Spleen (tissue), 11 donors: ENCODE measurements around the gene GRM5. TPM values are rescaled to one million over a fixed set of nuclear protein-coding genes. Genes with fewer than 3 reads are reported as not detected.
"Not testable (repeated sequence)": the region's sequence is repeated elsewhere in the genome, so short reads cannot be mapped to it uniquely, and the experiment has no call there.

Experiments
- DNase-seq: peaks from one replicate; pipeline ENCODE4 v3.0.0-alpha.2; 2020
- H3K27ac ChIP-seq, 8 donors: fragments of 200-600 bp; sonication (generic) in 7 of 8; 1 replicate in 4 of 8; 2 replicates in 4 of 8; pipeline versions ENCODE4 v1.5.0 to v1.8.0; 2016 to 2021; ENCODE audit warnings: inconsistent platforms in 4 of 8, mild to moderate bottlenecking in 4 of 8, moderate library complexity in 1 of 8
- H3K27me3 ChIP-seq, 7 donors: fragments of 200-600 bp; sonication (generic) in 6 of 7; replicated peaks in 1 of 7; 1 replicate in 4 of 7; 2 replicates in 3 of 7; pipeline versions ENCODE4 v1.5.0 to v1.8.0; 2016 to 2021; ENCODE audit warnings: inconsistent platforms in 3 of 7, mild to moderate bottlenecking in 1 of 7
- H3K36me3 ChIP-seq, 6 donors: fragments of 200-600 bp; sonication (generic) in 5 of 6; 1 replicate in 4 of 6; 2 replicates in 2 of 6; pipeline versions ENCODE4 v1.5.0 to v1.8.0; 2016 to 2021; ENCODE audit warnings: inconsistent platforms in 2 of 6
- H3K4me1 ChIP-seq, 6 donors: fragments of 200-600 bp; sonication (generic) in 5 of 6; 1 replicate in 3 of 6; 2 replicates in 3 of 6; pipeline versions ENCODE4 v1.5.0 to v1.8.0; 2016 to 2021; ENCODE audit warnings: inconsistent platforms in 3 of 6
- H3K4me3 ChIP-seq, 8 donors: fragments of 200-600 bp; sonication (generic) in 7 of 8; 1 replicate in 4 of 8; 2 replicates in 4 of 8; pipeline versions ENCODE4 v1.5.0 to v1.8.0; 2016 to 2021; ENCODE audit warnings: inconsistent platforms in 4 of 8, mild to moderate bottlenecking in 4 of 8, moderate library complexity in 2 of 8
- H3K9me3 ChIP-seq, 8 donors: fragments of 200-600 bp; sonication (generic) in 7 of 8; 1 replicate in 4 of 8; 2 replicates in 4 of 8; pipeline versions ENCODE4 v1.5.0 to v1.8.0; 2016 to 2021; ENCODE audit warnings: inconsistent platforms in 4 of 8
- POLR2A ChIP-seq, 3 donors: fragments of 450-650 bp; IDR thresholded peaks; one replicate each; pipeline ENCODE4 v1.5.1; 2017; ENCODE audit warnings: antibody characterized with exemption in 3 of 3, mild to moderate bottlenecking in 1 of 3
- POLR2AphosphoS5 ChIP-seq, 3 donors: sonication (generic); formaldehyde crosslinking; IDR thresholded peaks; one replicate each; pipeline ENCODE4 v1.5.1; 2017; ENCODE audit warnings: antibody characterized with exemption in 3 of 3
- WGBS, 5 donors: extraction: QIAGEN DNeasy Blood & Tissue Kit in 3 of 5; methylation state at CpG; one replicate each; pipeline versions ENCODE4 v1.1.5 to v1.1.7; 2013 to 2018; 5-methylcytosine and 5-hydroxymethylcytosine counted together
- intact Hi-C: fragments of 100-400 bp; cut with DNase I; formaldehyde crosslinking; loops from one replicate; pipeline ENCODE4 v1.15.0; 2023; ENCODE audit warnings: low total_unique reads
- polyA plus RNA-seq, 3 donors: library from polyadenylated mRNA; stranded (reverse); fragments of 200-250 nt; gene quantifications; one replicate each; pipeline ENCODE4 v1.2.1, GENCODE V29; 2013
- total RNA-seq, 7 donors: library from RNA; depleted of rRNA in 3 of 7; stranded (reverse); fragments of >200 nt in 3 of 7; fragmentation: NEBNext Ultra II Directional in 4 of 7; extraction: Animal tissue kit (Norgen Biotek cat#: 25700) in 4 of 7; gene quantifications; one replicate each; pipeline versions ENCODE4 v1.1.0 to v1.2.1, GENCODE V29; 2016 to 2021
- TF ChIP-seq, protein P1 (sequence below), 11 experiments: fragments of 200-600 bp in 7 of 11; fragments of 450-650 bp in 4 of 11; sonication (generic) in 4 of 11; IDR thresholded peaks in 8 of 11; conservative IDR thresholded peaks in 3 of 11; 1 replicate in 7 of 11; 2 replicates in 4 of 11; pipeline versions ENCODE4 v1.4.0 to v1.8.0; 2016 to 2021; ENCODE audit warnings: antibody characterized with exemption in 11 of 11, inconsistent platforms in 4 of 11, mild to moderate bottlenecking in 1 of 11
- donor health status: healthy with polysubstance abuse.
- donor health status: DM: no; HTN: no; CAD: no; lungs with moderate emphysema.
- donor health status: DM: no; HTN: no; CAD: no.
- donor health status: Bipolar disorder and iron deficiency.
- donor health status: healthy.
- donor health status: DM: no; HTN: no; CAD: no.
- donor health status: DM: yes; HTN: yes; CAD: no.

GRM5 gene
- total and polyA plus RNA-seq, 10 donors: under 0.01 TPM; not detected in 9

DNA sequence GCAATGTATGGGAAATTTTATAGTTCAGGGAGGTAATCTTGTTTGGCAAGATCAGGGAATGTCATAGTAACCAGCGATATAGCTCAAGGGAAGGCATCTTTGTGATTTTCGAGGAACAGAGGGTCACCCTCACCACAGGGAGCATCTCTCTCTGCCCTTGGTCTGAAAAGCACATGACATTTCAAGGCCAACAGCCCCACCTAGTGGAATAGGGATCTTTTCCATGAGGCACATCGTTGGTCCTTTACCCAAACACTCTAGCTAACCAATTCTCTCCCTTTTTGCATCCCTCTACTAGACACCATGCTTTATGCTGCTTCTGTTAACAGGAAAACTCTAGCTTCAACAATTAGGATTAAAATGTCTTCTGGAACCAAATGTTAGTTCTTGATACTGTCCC, 179.0 kb downstream of the GRM5 start:
- intact Hi-C loops: no loop called here
- Histone ChIP-seq H3K27me3 (no peaks in the 10 kb centered on the region), H3K27ac (no peak overlapping the region), H3K36me3 (no peaks in the 10 kb centered on the region), H3K9me3 (peaks cover 0 to 62% (median 36%) of the 10 kb centered on the region in 8 donors), H3K4me3 (no peak overlapping the region), H3K4me1 (no peaks in the 10 kb centered on the region)
- DNase-seq: no peak
- 45 to 61% (median 55%) methylated on average over 3 of the region's 3 CpGs for WGBS, 5 donors
- TF ChIP-seq, protein P1, sequence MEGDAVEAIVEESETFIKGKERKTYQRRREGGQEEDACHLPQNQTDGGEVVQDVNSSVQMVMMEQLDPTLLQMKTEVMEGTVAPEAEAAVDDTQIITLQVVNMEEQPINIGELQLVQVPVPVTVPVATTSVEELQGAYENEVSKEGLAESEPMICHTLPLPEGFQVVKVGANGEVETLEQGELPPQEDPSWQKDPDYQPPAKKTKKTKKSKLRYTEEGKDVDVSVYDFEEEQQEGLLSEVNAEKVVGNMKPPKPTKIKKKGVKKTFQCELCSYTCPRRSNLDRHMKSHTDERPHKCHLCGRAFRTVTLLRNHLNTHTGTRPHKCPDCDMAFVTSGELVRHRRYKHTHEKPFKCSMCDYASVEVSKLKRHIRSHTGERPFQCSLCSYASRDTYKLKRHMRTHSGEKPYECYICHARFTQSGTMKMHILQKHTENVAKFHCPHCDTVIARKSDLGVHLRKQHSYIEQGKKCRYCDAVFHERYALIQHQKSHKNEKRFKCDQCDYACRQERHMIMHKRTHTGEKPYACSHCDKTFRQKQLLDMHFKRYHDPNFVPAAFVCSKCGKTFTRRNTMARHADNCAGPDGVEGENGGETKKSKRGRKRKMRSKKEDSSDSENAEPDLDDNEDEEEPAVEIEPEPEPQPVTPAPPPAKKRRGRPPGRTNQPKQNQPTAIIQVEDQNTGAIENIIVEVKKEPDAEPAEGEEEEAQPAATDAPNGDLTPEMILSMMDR (IDR thresholded peaks at IDR 0.05 in 8 of 11, conservative IDR thresholded peaks at IDR 0.05 in 3 of 11): peak in 1 of 11 experiments; percentile 12
- no peak for TF ChIP-seq POLR2A (IDR thresholded peaks at IDR 0.05)
- TF ChIP-seq POLR2AphosphoS5 (IDR thresholded peaks at IDR 0.05): no peak

DNA sequence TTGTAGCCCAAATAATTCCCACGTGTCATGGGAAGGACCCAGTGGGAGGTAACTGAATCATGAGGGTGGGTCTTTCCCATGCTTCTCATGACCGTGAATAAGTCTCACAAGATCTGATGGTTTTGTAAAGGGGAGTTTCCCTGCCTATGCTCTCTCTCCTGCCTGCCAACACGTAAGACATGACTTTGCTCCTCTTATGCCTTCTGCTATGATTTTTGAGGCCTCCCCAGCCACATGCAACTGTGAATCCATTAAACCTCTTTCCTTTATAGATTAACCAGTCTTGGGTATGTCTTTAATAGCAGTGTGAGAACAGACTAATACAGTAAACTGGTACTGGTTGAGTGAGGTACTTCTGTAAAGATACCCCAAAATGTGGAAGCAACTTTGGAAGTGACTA, 183.0 kb downstream of the GRM5 start:
- H3K36me3 ChIP-seq, H3K4me3 ChIP-seq, DNase-seq, H3K27me3 ChIP-seq, H3K4me1 ChIP-seq, intact Hi-C loops, H3K27ac ChIP-seq: not testable (repeated sequence)
- peaks cover 0 to 48% (median 32%) of the 10 kb centered on the region in 8 donors for H3K9me3 ChIP-seq
- 71 to 88% (median 79%) methylated on average over 3 of the region's 3 CpGs for WGBS, 5 donors

DNA sequence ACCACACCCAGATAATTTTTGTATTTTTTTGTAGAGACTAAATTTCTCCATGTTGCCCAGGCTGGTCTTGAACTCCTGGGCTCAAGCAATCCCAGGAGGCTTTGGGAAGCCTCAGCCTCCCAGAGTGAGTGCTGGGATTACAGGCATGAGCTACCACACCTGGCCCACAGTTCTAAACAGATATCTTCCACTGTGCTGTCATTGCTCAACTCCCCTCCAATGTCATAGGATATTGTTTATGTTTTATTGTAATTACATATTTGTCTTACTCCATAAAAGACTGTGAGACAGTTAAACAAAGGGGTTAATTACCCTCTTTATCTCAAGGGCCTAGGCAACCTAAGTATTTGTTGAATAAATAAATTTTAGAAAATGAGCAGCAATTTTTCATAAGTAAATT, 204.2 kb downstream of the GRM5 start:
- no peaks in the 10 kb centered on the region for H3K27me3 ChIP-seq
- intact Hi-C loops: no loop called here
- no peaks in the 10 kb centered on the region for H3K4me1 ChIP-seq
- H3K9me3 ChIP-seq: peaks cover 0 to 13% (median 0%) of the 10 kb centered on the region in 8 donors
- no peak overlapping the region for H3K27ac ChIP-seq
- TF ChIP-seq POLR2AphosphoS5 (IDR thresholded peaks at IDR 0.05) (no peak), POLR2A (IDR thresholded peaks at IDR 0.05) (no peak)
- TF ChIP-seq, protein P1 (IDR thresholded peaks at IDR 0.05 in 8 of 11, conservative IDR thresholded peaks at IDR 0.05 in 3 of 11): no peak
- DNase-seq: no peak
- no peak overlapping the region for H3K4me3 ChIP-seq
- H3K36me3 ChIP-seq: no peaks in the 10 kb centered on the region

DNA sequence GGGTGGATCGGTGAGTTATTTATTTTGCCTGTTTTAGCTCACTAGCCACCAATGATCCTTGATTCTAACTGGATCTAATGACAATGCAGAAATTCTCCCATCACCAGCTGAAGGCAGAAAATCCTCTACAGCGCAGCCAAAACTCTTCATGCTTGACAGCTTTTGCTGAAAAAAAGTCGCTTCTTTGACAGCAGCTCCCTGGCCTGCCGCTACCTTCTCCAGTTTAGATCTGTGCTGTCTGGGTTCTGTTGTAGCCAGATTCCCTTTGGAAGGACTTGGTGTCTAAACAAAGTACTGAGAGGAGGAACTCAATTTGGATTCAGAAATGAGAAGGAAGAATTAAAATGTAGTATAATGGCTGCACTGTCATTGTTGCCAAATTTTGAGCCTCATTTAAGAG, 205.4 kb downstream of the GRM5 start:
- H3K4me3 ChIP-seq, H3K27ac ChIP-seq, H3K4me1 ChIP-seq, H3K36me3 ChIP-seq, DNase-seq, H3K27me3 ChIP-seq, intact Hi-C loops, H3K9me3 ChIP-seq: not testable (repeated sequence)
- WGBS, 5 donors: 78 to 92% (median 87%) methylated on average over 4 of the region's 4 CpGs

DNA sequence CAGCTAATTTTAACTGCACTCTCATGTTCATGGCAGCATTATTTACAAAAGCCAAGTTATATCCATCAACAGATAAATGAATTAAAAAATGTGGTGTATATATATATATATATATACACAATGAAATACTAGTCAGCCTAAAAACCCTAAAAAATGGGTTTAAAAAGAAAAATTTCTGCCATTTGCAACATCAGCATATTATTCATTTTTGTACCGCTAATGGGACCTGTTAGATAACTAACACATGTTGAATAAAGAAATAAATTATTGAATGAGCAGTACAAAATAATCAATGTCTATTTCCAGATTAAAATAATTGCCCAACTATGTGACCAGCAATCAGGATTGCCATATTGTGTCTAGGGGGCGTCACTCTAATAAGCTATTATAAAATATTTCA, 211.8 kb downstream of the GRM5 start:
- H3K27me3 ChIP-seq, DNase-seq, H3K36me3 ChIP-seq, H3K4me3 ChIP-seq, H3K9me3 ChIP-seq, H3K27ac ChIP-seq, intact Hi-C loops, H3K4me1 ChIP-seq: not testable (repeated sequence)
- 75 to 86% (median 80%) methylated on average over 2 of the region's 2 CpGs for WGBS, 5 donors

DNA sequence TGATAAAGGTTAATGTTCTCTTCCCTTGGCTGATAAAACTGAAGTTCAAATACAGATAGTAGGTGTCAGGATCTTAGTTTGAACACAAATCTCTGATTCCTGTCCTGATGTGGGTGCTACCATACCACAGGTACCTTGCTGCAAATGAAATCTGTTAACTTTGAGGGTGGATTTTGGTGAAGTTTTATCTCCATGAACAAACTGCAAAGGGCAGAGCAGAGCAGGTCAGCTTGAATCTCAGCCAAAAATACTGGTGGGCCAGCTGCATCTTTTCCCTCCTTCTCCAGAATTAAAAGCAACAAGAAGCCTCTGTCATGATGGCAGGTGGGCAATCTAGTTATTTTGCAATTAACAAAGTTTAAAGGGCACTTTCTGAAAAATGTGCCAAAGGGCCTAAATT, 214.2 kb downstream of the GRM5 start:
- H3K27me3 ChIP-seq, H3K9me3 ChIP-seq, intact Hi-C loops, H3K36me3 ChIP-seq, H3K27ac ChIP-seq, DNase-seq, H3K4me1 ChIP-seq, H3K4me3 ChIP-seq: not testable (repeated sequence)

DNA sequence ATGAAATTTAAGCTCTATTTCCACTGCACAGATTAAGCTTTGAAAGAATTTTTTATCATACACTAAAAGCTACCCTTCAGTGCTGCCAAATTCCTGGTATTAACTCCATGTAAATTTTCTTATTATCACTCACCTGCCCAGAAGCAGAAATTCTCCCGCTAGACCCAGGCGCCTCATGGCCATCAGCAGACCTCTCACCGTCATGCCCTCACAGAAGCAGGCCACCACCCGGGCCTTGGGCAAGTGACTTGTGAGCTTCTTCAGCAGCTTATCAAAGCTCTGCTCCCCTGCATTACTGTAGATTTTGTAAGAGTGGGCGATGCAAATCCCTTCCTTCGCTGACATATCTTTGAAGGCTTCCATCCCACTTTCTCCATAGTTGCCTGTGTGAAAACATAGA, 216.0 kb downstream of the GRM5 start:
- 93 to 99% (median 97%) methylated on average over 4 to 5 of the region's 6 CpGs for WGBS, 5 donors
- H3K4me3 ChIP-seq, H3K9me3 ChIP-seq, H3K27ac ChIP-seq, DNase-seq, H3K36me3 ChIP-seq, H3K4me1 ChIP-seq, intact Hi-C loops, H3K27me3 ChIP-seq: not testable (repeated sequence)
